Neural crest cell (in vitro differentiated cells): ENCODE results near the gene CORO2A. TPM values are rescaled to one million over a fixed set of nuclear protein-coding genes. Genes with fewer than 3 reads are reported as not detected.

Source experiments
- DNase-seq: peaks from one replicate; pipeline ENCODE4 v3.0.0; 2021; ENCODE audit warnings: low read depth, mixed read lengths, low spot score
- H3K27ac Mint-ChIP-seq: one replicate; pipeline ENCODE4 v1.8.0; 2021; ENCODE audit warnings: mild to moderate bottlenecking, mixed read lengths; ENCODE audit not compliant: unreplicated experiment
- H3K27me3 Mint-ChIP-seq: 2 replicates; pipeline ENCODE4 v1.8.0; 2021; ENCODE audit warnings: low read depth, mild to moderate bottlenecking, mixed read lengths
- H3K36me3 Mint-ChIP-seq: 2 replicates; pipeline ENCODE4 v1.8.0; 2021; ENCODE audit warnings: low read depth, mild to moderate bottlenecking, mixed read lengths
- H3K4me1 Mint-ChIP-seq: 2 replicates; pipeline ENCODE4 v1.8.0; 2021; ENCODE audit warnings: mixed read lengths
- H3K4me3 Mint-ChIP-seq: one replicate; pipeline ENCODE4 v1.8.0; 2021; ENCODE audit warnings: mild to moderate bottlenecking, mixed read lengths
- H3K9me3 Mint-ChIP-seq: 2 replicates; pipeline ENCODE4 v1.8.0; 2021; ENCODE audit warnings: mixed read lengths
- CTCF ChIP-seq: fragments of 200-600 bp; sonication (generic); conservative IDR thresholded peaks from 2 replicates; pipeline ENCODE4 v1.5.0; 2021; ENCODE audit warnings: antibody characterized with exemption, mild to moderate bottlenecking
- total RNA-seq: library from RNA; stranded (reverse); gene quantifications from 2 replicates; pipeline ENCODE4 v1.2.1, GENCODE V29; 2021

CORO2A gene
- total RNA-seq, 1 donor from 2014 or later = 9.3 TPM

- H3K9me3 Mint-ChIP-seq = no peaks in the 10 kb centered on the region
- DNase-seq = no peak
- no peak overlapping the region for H3K27ac Mint-ChIP-seq
These were observed 37.2 kb upstream of the CORO2A start for GRCh38 chr9:98229620-98230019.

GRCh38 chr9:98229090-98229395 lies 36.6 kb upstream of the CORO2A start:
- no peak for TF ChIP-seq CTCF
- no peak for DNase-seq
- H3K9me3 Mint-ChIP-seq = no peaks in the 10 kb centered on the region
- no peak overlapping the region for H3K27ac Mint-ChIP-seq
- no peak overlapping the region for H3K4me3 Mint-ChIP-seq
- H3K27me3 Mint-ChIP-seq = no peaks in the 10 kb centered on the region
- H3K4me1 Mint-ChIP-seq = peaks cover 17% of the 10 kb centered on the region
- H3K36me3 Mint-ChIP-seq = no peaks in the 10 kb centered on the region

More at GRCh38 chr9:98229620-98230019, 37.2 kb upstream of the CORO2A start:
- Mint-ChIP-seq H3K4me1 (peaks cover 17% of the 10 kb centered on the region), H3K36me3 (no peaks in the 10 kb centered on the region), H3K27me3 (no peaks in the 10 kb centered on the region), H3K4me3 (no peak overlapping the region)
- TF ChIP-seq CTCF = no peak

GRCh38 chr9:98228392-98229089 lies 36.1 kb upstream of the CORO2A start:
- no peaks in the 10 kb centered on the region for H3K36me3 Mint-ChIP-seq
- DNase-seq = no peak
- no peak overlapping the region for H3K4me3 Mint-ChIP-seq
- H3K9me3 Mint-ChIP-seq = no peaks in the 10 kb centered on the region
- no peaks in the 10 kb centered on the region for H3K27me3 Mint-ChIP-seq
- peaks cover 17% of the 10 kb centered on the region for H3K4me1 Mint-ChIP-seq
- H3K27ac Mint-ChIP-seq = no peak overlapping the region
- TF ChIP-seq CTCF = no peak

- Mint-ChIP-seq H3K27ac (no peak overlapping the region), H3K9me3 (no peaks in the 10 kb centered on the region), H3K4me3 (no peak overlapping the region), H3K4me1 (peaks cover 17% of the 10 kb centered on the region), H3K27me3 (no peaks in the 10 kb centered on the region), H3K36me3 (no peaks in the 10 kb centered on the region)
- DNase-seq = no peak
- TF ChIP-seq CTCF = no peak
These were observed 35.4 kb upstream of the CORO2A start for GRCh38 chr9:98227883-98228282.

- Mint-ChIP-seq H3K36me3 (no peaks in the 10 kb centered on the region), H3K27ac (no peak overlapping the region), H3K27me3 (no peaks in the 10 kb centered on the region), H3K4me1 (peaks cover 17% of the 10 kb centered on the region), H3K4me3 (no peak overlapping the region), H3K9me3 (no peaks in the 10 kb centered on the region)
- no peak for TF ChIP-seq CTCF
- DNase-seq = no peak
These were observed 34.5 kb upstream of the CORO2A start for GRCh38 chr9:98226957-98227356.
